Measurements from ENCODE around the gene TSR1.

TSR1 gene

GRCh38 chr17:2380226-2380922 is 44.1 kb upstream of the TSR1 start:
- TF ChIP-seq CTCF (IDR thresholded peaks at IDR 0.05; ENCODE audit: insufficient read depth, low read depth, low read length, missing control alignments) = no peak
- no peak for DNase-seq (ENCODE audit: low read depth)

DNA sequence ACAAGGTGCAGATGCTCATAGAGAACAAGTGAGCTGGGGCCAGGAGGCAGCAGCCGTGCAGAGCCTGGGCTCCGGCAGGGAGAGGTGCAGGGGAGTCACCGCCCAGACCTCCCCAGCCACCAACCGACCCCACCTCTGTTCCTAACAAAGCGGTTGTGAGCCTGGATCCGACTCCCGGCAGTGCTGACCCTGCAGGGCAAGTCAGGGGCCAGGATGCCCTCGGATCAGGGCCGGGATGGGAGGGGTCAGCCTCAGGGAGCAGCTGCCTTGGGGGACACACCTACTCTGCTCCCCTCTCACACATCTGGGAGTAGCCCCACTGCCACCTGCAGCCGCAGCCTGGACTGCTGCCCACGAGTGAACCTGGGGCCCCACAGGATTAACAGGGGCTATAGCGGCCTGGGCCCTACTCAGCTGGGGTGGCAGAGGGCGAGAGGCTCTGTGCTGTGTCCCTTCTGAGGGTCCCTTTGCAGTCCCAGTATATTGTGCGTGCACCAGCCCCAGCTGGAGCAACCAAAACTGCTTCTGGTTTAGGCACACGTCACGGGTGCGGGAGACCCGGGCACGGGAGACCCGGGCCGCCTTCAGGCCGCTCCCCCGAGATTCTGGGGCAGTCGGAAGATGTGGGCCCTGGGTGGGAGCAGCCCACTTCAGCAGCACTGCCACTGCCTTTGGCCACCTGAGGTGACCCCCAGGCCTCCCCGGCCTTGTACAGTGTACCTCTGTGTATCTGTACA is 43.4 kb upstream of the TSR1 start:
- DNase-seq (ENCODE audit: low read depth) = no peak
- TF ChIP-seq CTCF (IDR thresholded peaks at IDR 0.05; ENCODE audit: insufficient read depth, low read depth, low read length, missing control alignments) = no peak

More at GRCh38 chr17:2380226-2380922, 44.1 kb upstream of the TSR1 start:
- H3K4me3 ChIP-seq (ENCODE audit: low read depth, low read length) = no peak overlapping the region

GRCh38 chr17:2378905-2379304 is 42.6 kb upstream of the TSR1 start:
- H3K4me3 ChIP-seq (ENCODE audit: low read depth, low read length) = no peak overlapping the region
- DNase-seq (ENCODE audit: low read depth) = no peak
- no peak for TF ChIP-seq CTCF (IDR thresholded peaks at IDR 0.05; ENCODE audit: insufficient read depth, low read depth, low read length, missing control alignments)

More for the DNA sequence above, 43.4 kb upstream of the TSR1 start:
- H3K4me3 ChIP-seq (ENCODE audit: low read depth, low read length) = no peak overlapping the region

DNA sequence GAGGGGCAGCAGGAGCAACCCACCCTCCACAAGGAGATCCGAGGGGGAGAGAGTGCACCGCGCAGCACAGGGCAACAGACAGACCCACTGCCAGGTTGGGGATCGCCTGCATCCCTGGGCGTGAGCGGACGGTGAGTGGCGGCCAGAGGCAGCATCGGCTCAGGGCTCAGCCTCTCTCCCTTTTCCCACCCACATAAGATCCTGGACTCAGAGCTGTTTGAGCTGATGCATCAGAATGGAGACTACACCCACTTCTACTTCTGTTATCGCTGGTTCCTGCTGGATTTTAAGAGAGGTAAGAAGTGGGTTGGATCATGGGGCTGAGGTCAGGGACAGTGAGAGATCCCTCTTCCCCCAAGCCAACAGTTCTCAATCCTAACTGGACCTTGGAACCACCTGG is 41.4 kb upstream of the TSR1 start:
- no peak overlapping the region for H3K4me3 ChIP-seq (ENCODE audit: low read depth, low read length)
- TF ChIP-seq CTCF (IDR thresholded peaks at IDR 0.05; ENCODE audit: insufficient read depth, low read depth, low read length, missing control alignments) = no peak
- DNase-seq (ENCODE audit: low read depth) = no peak

DNA sequence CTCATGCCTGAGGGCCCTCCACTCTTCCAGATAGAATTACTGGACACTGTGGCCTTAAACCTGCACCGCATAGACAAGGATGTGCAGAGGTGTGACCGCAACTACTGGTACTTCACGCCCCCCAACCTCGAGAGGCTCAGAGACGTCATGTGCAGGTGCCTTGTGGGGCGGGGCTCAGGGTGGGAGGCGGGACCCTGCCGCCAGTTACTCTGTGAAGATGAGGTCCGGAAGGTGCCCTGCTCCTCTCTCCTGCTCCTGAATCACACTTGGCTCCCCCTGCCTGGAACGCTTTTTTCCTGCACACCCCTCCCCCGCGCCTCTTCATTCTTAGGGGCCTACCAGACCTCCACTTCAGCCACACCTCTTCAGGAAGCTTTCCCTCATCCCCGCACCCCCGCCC is 39.9 kb upstream of the TSR1 start:
- no peak overlapping the region for H3K4me3 ChIP-seq (ENCODE audit: low read depth, low read length)
- no peak for TF ChIP-seq CTCF (IDR thresholded peaks at IDR 0.05; ENCODE audit: insufficient read depth, low read depth, low read length, missing control alignments)
- DNase-seq (ENCODE audit: low read depth) = no peak

GRCh38 chr17:2375406-2375805 is 39.1 kb upstream of the TSR1 start:
- TF ChIP-seq CTCF (IDR thresholded peaks at IDR 0.05; ENCODE audit: insufficient read depth, low read depth, low read length, missing control alignments) = no peak

More at GRCh38 chr17:2375406-2375805, 39.1 kb upstream of the TSR1 start:
- no peak overlapping the region for H3K4me3 ChIP-seq (ENCODE audit: low read depth, low read length)
- no peak for DNase-seq (ENCODE audit: low read depth)

Measured in GM12865 (cell line).